ENCODE data around the gene SEBOX.

- TF ChIP-seq POLR2A (IDR thresholded peaks at IDR 0.05) (no peak), CTCF (IDR thresholded peaks at IDR 0.05) (peak in 2 of 4 experiments; percentile 10 to 24)
These were observed 18.2 kb downstream of the SEBOX start for GRCh38 chr17:28346746-28347246.

Measured in uterus (tissue), 2 donors.